ENCODE data around the gene PTPRN2.

Gene PTPRN2

DNA sequence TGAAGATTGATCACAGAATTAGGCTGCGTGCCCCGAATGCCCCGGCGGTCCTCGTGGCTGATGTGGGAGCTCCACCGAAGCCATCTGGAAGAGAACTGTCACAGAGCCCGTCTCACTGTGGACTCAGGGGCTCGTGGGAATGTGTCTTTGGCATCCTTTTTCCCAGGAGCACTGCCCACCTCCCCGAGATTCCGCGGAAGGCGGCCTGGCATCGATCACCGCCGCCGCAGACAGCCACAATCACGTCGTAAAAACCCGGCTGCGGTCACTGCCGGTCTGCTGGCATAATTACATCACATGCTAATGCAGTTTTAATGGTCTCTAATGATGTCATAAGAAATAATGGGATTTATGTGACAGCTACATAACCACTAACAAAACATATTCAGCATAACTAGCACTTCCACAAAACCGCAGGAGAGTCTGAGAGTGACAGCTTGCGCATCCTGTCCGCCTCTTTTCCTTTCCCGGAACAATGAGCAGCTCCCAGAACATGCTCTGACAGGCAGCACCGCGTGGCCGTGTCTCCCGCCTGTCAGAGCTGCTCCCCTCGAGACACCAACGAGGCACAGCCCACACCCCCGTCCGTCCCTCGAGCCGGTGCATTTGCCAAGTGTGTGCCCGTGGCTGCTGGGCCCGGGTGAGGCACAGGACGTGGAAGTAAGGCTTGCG, 490.0 kb downstream of the PTPRN2 start:
- no peak for DNase-seq

DNA sequence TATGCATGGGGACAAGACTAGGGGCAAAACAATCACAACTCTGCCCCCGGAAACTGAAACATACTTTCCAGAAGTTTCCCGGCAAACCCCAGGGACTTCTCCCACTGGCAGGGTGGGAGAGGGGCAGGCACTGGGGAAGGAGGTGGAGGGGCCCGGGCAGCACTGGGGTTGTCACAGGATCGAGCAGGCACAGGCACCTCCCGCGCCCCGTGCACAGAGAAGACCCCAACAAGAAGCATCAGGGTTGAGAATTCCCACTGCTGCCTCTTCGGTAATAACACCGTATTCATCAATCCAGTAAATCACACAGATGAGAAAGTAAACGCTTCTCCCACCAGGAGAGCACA, 490.5 kb downstream of the PTPRN2 start:
- no peak for DNase-seq

DNA sequence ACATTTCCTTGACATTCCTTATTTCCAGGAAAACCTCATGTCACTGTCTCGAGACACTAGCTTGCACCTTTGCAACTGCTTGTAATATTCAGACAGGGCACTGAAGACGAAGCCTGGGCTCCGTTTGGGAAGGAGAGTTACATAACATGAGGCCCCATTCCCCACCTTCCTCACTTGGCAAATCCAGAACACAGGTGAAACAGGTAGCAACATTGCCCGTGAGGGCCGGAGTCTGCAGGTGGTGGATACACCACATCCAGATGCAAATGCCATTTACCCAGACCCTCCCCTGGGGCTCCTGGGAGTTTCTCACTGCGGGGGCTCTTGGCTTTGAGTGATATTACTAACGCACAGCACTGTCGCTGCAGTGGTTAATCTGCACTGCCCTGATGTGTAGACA, 491.0 kb downstream of the PTPRN2 start:
- no peak for DNase-seq

DNA sequence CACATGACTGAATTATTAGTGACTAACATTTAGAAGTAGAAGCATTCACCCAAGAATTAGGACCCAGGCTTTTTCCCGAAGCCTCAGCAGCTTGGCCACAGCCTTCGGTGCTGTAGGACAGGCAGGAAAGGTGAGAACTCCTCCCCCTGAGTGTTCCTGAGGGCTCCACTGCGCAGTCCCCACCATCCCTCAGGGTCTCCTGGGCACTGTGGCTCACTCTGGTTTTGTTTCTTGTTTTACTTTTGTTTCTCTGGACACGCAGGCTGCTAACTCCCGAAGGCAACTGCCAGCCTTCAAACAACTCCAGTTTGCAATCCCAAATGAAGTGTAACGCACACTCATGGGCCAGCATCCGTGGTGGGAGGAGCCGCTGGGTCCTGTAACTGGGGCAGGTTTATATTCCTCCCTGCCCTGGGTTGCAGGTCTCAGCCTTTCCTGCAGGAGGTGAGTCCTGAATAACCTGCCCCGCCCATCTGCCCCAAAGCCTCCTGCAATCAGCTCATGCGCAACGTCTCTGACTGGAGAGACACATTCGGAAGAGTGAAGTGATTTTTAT, 492.9 kb downstream of the PTPRN2 start:
- no peak for DNase-seq

DNA sequence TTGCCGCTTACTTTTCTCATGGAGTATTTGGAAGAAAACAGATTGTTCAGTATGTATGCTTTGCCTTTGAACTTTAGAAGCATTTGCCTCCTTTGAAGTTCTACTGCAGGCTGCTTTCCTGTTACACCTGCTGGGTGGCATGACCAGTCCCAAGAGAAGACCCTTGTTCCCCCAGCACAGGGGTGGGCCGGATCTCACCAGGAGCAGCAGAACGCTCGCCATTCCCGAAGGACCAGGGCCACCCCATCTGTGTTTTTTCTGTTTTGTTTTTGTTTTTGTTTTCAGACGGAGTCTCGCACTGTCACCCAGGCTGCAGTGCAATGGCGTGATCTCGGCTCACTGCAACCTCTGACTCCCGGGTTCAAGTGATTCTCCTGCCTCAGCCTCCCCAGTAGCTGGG, 493.6 kb downstream of the PTPRN2 start:
- no peak for DNase-seq

DNA sequence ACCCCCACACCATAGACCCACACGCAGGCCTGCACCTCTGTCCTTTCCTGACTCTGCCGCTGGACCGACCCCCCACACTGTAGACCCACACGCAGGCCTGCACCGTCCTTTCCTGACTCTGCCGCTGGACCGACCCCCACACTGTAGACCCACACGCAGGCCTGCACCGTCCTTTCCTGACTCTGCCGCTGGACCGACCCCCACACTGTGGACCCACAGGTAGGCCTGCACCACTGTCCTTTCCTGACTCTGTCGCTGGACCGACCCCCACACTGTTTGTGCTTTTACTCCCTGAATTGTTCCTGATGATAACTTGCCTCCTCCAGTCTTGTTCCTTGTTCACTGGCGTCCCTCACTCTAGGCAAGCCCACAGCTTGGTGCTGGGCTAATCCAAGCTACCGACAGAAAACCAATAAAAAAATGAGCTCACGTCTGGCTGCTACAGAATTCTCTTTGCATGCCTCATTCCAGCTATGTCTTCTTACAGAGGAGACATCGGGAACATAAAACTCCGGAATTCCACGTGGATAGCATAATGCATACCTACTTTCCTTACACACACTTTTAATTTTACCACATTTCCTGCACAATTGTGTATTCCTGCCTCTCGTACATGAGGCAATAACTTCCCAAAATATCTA, 494.3 kb downstream of the PTPRN2 start:
- no peak for DNase-seq

DNA sequence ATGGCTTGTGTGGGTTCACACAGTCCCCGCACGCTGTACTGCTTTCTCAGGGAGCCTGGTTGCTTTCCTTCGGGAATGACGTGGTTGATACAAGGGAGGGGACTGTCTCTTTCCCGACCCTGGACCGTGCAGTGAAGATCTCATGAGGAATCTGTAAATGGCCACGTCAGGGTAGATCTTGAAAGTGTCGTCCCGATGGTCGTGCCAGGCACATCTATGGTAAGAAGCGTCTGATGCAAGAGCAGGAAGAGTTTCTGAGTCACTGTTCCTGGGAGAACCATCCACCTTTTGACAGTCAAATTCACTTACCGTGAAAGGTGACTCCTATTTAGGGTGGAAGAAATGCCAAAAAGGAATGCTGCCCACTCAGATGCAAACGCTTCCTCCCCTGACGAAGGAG, 500.4 kb downstream of the PTPRN2 start:
- no peak for DNase-seq

DNA sequence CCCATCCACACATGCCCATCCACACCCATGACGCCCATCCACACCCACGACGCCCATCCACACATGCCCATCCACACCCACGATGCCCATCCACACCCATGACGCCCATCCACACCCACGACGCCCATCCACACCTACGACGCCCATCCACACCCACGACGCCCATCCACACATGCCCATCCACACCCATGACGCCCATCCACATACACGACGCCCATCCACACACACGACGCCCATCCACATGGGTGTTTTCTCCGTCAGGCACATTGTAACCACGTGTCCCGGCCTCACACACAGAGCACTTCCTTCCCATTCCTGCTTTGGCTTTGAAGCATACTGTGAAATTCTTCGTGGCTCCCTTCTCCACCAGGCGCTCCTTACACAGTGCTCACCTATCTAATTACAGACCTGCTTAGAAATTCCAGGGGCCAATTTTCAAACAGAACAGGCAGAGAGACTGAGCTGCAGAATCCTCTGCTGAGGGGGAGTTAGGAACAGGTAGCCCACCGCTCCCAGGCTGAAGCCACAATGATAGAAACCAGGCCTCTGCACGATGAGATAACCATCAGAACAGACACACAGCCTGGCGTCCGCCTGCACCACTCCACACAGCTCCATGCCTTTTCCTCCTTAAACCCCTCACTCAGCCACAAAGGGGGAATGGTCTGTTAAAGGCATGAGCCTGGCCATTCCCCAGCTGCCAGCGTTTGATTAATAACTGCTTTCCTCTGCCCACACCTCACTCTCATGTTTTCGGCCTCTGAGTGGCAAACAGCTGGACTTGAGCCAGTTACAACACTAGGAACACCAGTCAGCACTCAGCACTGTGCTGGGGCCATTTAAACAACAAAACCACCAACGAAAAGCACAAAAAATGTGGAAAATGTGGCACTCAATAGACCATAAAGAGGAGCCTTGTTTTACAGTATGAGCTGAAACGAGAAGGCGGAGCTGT, 501.6 kb downstream of the PTPRN2 start:
- DNase-seq = no peak

DNA sequence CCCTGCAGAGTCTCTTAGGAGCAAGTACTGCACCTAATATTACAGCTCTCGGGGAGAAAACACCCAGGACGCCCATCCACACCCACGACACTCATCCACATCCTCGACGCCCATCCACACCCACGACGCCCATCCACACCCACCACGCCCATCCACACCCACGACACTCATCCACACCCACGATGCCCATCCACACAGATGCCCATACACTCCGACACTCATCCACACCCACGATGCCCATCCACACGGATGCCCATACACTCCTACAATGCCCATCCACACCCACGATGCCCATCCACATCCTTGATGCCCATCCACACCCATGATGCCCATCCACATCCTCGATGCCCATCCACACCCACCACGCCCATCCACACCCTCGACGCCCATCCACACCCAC, 503.1 kb downstream of the PTPRN2 start:
- no peak for DNase-seq

DNA sequence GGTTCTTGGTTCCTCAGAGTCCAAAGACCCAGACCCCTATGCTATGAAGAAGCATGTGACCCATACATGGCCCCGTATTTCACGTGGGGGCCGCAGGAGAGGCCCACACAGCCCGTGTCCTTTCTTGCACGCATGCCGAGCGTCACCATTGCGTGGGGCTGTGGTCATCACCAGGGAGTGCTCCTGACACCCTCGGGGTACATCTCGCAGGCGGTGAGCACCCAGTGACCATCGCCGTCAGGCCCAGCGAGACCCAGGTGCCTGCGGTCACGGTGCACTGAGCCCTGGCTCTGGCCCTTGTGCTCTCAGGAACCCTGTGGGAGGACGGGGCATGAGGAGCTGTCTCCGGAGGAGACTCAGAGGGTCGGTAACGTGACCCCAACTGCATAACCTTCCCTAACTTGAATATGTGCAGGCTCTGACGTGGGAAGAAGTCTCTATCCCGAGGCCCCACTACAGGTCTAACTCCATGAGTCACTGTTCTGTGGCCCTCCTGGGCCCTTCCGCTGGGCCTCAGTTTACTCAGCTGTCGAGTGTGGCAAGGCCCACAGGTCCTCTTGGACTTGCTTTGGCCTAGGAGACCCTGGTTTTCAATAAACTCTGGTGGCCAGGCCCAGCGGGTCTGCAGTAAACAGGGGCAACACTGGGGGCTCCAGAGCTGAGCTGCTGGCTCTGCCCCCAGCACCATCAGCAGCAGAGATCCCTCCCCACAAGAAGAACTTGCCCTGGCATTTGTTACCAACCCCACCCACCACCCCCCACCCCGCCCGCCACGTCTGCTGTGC, 503.9 kb downstream of the PTPRN2 start:
- no peak for DNase-seq

DNA sequence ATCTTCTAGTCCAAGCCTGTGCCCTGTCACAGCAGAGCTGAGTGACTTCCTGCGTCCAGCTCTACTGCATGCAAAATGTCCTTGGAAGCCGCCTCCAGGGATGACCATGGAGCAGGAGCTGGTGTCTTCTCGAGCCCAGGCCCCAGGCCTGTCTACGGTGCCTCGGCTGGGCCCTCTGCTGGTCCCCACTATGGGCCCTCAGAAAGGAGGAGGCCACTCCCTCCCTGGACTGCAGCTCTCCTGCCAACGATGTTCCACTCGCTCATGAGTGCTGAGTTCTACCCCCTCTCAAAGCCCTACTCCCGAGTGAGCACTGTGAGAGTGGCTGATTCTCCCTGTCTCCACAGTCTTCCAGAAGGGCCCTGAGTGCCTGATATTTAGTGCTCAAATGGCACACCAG, 504.9 kb downstream of the PTPRN2 start:
- no peak for DNase-seq

DNA sequence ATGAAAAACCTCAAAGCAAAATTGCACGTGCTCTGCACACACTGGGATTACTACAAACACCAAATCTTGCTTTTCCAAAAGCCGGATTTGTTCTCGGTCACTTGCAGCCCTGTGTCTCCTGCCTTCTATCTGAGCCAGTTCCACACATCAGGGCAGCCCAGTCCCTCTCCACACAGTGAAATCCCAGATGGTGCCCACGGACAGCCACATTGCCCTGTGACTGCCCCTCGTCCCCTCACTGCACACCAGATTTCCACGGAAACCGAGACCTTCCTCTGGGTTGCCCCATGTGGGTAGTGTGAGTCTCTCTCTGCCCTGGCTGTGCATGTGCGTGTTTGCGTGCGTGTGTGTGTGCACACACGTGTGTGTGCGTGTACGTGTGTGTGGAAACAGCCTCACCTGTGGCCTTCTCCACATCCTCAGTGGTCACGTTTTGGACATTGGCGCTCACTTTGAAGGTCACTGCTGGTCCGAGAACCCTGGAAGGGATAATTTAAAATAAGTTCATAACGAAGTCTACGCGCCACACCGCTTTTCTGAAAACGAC, 506.7 kb downstream of the PTPRN2 start:
- DNase-seq = no peak

DNA sequence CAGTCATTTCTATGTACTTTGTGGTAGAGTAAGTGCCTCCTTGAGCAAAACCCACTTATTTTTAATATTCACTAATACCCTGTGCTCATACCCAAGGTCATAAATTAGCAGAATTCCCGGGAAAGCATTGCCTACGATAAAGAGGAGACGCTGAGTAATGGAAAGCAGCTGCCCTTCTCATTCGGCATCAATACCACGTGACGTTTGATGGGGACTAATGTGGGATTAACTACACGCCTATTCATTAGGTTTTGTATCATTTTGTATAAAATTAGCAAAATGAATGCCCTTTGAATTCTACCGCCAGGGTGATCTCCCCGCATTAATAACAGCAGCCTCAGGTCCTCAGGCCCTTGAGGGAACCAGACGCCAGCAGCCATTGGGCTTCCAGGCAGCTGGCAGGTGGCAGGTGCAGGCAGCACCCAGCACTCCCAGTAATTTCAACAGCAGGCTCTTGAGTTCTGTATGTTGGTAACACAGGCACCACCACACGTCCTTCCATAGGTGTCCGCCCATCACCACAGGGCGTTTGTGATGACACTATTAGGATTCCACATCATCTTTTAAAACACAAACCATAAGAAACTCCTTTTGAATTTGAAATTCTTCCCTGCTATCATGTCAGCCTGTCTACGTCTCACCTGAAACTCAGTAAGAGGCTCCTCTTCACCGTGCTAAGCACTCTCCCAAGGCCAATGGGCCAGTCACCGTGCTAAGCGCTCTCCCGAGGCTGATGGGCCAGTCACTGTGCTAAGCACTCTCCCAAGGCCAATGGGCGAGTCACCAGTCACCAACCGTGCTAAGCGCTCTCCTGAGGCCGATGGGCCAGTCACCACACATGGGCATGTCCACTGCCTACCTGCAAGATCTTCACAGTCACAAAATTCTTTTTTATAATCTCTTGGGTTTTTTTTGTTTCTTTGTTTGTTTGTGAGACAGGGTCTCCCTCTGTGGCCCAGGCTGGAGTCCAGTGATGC, 509.4 kb downstream of the PTPRN2 start:
- DNase-seq = no peak

DNA sequence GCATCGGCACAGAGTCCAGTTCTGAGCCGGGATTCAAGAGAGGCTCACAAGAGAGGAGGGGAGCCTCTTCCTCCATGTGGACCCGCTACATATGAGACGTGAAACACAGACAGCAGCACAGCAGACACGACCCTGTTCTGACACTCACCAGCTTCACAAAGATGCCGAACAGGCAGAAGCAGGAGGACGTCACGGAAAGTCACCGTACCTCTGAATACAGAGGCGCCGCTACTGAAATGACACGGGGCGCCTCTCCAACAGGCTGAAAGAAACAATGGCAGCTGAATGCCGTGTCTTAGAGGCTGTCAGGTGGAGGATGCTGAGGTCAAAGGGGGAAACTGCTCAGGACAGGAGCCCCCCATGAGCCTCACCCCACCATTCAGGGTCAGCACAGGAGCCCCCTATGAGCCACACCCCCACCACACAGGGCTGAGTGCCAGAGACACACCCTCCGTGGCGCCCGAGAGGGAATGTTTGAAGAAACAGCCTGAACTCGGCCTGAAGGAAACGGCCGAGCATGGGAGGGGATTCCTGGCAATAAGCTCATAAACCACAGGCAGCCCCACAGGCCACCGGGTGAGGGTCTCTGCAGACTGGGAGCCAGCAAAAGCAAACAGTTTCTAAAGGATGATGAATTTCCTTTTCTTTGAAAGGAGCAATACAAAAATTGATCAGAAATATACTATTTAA, 510.3 kb downstream of the PTPRN2 start:
- no peak for DNase-seq

DNA sequence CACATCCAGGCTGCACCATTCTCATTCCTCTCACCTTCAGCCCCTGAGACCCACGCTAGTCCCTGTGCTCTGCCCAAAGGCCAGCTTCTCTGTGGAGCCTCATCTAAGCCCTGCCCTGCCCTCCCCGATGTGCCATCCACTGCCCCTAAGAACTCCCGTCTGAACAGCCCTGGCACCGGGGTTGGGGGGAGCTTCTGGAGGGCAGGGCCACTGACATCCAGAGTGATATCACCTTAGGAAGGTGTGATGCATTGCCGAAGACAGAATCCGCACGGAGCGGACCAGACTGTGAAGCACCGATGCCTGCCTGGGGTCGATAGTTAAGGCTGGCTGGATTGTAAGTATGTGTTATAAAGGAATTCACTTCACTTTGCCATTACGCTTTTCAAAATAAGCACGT, 511.0 kb downstream of the PTPRN2 start:
- DNase-seq = no peak

DNA sequence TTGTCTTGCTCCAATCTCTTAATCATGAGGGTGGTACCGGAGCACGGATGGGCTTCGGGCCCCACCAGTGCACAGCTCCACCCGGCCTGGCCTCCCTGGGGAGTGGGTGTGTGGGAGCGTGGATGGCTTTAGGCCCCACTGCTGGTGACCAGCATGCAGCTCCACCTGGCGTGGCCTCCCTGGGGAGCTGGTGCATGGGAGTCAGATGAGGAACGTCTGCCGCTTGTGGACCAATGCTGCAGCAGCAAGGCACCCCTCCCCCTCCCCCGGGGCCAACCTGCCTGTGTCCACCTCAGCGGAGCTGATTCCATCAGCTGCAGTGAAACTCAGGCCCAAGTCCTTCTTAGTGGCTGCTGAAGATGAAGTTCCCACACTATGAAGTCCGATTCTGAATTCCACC, 511.4 kb downstream of the PTPRN2 start:
- DNase-seq = no peak

DNA sequence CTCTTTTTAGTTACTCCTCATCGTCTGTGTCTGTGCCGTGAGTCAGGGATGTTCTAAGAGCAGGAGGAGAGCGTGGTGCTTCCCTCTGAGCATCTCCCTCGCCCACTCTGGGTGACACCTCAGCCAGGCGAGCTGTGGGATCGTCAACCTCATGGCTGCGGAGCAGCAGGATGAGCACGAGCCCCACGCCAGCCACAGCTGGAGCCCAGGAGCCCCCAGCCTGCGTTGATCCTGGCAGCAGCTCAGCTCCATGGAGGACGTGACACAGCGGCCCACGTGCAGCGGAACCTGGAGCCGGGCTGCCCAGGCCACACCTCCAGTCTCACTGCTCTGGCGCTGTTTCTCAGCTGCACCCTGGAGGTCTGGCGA, 512.0 kb downstream of the PTPRN2 start:
- no peak for DNase-seq

DNA sequence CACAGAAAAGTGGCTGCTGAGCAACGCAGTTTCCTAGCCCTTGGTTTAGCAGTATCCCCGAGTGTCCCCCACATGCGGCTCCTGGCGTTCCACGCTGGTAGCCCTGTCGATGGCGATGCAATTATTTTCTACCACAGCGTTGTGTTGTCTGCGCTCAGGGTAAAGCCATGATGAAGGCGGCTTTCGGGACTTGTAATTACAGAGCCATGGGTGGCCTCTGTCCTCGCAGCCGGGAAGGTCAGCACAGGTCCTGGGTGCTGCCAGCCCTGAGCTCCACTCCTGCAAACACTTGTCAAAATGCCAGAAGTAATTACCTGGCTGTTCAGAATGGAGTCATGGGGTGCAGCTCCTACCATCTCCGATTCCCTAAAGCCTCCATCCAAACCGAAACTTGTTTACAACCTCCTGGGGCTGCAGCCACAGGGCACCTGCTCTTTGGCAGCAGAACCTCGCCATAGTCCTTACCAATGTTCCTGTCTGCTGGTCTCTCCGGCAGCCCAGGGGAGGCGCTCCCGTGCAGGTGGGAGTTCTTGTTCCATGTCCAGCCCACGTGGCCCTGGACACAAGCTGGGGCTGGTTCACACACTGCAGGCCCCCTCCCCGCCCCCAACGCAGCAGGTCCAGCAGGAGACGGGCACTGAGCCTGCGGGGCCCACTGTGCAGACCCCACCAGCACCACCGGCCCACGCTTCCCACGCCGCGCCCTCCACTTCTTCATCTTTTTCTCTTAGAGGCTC, 512.6 kb downstream of the PTPRN2 start:
- DNase-seq = no peak

DNA sequence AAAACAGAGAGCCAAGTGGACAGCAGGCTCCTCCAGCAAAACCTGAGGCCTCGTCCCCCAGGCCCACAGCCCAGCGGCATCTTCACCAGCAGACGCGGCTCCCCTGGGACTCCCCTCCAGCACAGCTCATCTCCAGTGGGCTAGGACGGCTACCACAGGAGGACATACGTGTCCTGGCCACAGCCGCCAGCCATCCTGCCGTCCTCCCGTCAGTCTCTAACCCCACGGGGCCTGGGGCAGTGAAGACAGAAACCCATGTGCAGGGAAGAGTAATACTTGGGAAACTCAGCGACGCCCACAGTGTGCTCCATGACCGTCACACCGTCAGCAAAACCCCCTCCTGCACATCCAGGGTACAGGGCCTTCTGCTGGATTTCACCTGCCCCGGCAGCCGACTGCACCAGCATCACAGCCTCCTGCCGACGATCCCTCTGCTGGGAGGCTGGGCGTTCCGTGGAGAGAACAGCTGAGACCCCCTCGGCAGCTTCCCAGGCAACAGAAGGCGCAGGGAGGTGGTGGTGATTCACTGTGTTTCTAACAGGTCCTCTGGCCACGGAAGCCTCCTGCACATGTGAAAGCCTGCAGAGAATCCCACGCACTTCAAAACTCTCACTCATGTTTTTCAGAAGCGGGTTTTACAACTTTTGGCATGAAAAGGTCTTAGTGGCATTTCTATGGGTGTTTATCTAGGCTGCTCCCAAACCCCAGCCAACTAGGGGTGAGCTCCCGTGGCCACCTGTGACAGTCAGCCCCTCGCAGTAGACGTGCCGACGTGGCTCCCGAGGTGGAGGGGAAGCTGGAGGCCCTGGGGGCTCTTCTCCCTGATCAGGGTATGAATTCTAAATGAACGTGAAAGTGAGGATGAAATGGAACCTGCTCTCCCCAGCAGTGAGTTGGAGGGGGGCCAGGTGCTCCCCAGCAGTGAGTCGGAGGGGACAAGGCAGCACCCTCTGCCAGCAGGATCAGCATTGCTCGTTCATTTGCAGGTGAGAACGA, 513.5 kb downstream of the PTPRN2 start:
- DNase-seq = no peak
